Endothelial cell of umbilical vein (primary cell): Measurements from ENCODE around the gene MAG. TPM values are rescaled to one million over a fixed set of nuclear protein-coding genes. Genes with fewer than 3 reads are reported as not detected.

Source experiments
- BruUV-seq: library from RNA; stranded (reverse); fragments of 400-500 nt; replicated peaks from 2 replicates; lab custom pipeline; 2021; lab: Mats Ljungman, UMichigan
- CTCF ChIA-PET: fragments of 300-600, 350-600 bp; sonication (Branson Sonifier 250); formaldehyde crosslinking; loops from one replicate; lab custom pipeline; 2021; ENCODE audit warnings: antibody characterized with exemption, inconsistent platforms; lab: Charles Lee
- POLR2A ChIA-PET: fragments of 300-600, 350-600 bp; sonication (Branson Sonifier 250); formaldehyde crosslinking; loops from one replicate; lab custom pipeline; 2021; ENCODE audit warnings: antibody characterized with exemption, inconsistent platforms; lab: Charles Lee
- DNase-seq: peaks from one replicate; pipeline ENCODE4 v3.0.0-alpha.2; 2011; ENCODE audit warnings: low read depth, low spot score
- FAIRE-seq: peaks from 2 replicates; lab custom pipeline; 2011; peaks lifted over from hg19 to GRCh38; lab: Jason Lieb, UNC
- H2AFZ ChIP-seq: 2 replicates; pipeline ENCODE4 v1.6.0; 2012; ENCODE audit warnings: low read depth, low read length, control low read depth, inconsistent platforms
- H3K27ac ChIP-seq: 2 replicates; pipeline ENCODE4 v1.5.1; 2011; ENCODE audit warnings: low read depth, mild to moderate bottlenecking, control low read depth, low read length, moderate library complexity; ENCODE audit not compliant: insufficient read depth
- H3K27me3 ChIP-seq, 2 experiments: 2 replicates each; pipeline versions ENCODE4 v1.6.0 to v1.6.1; 2011; ENCODE audit warnings: low read length in 2 of 2, mixed read lengths in 1 of 2; ENCODE audit not compliant: control insufficient read depth in 2 of 2, insufficient read depth in 2 of 2
- H3K36me3 ChIP-seq, 2 experiments: 2 replicates in 1 of 2; 3 replicates in 1 of 2; pipeline ENCODE4 v1.5.1; 2011; ENCODE audit warnings: low read length in 2 of 2, mild to moderate bottlenecking in 1 of 2, moderate library complexity in 1 of 2; ENCODE audit not compliant: control insufficient read depth in 2 of 2, insufficient read depth in 2 of 2; ENCODE audit errors: extremely low read depth in 1 of 2
- H3K4me1 ChIP-seq: 3 replicates; pipeline ENCODE4 v1.5.1; 2011; ENCODE audit warnings: mild to moderate bottlenecking, low read length; ENCODE audit not compliant: control insufficient read depth, insufficient read depth; ENCODE audit errors: extremely low read depth
- H3K4me2 ChIP-seq: 2 replicates; pipeline ENCODE4 v1.6.1; 2011; ENCODE audit warnings: low read length, control low read depth, mixed read lengths; ENCODE audit not compliant: insufficient read depth
- H3K4me3 ChIP-seq, 3 experiments: fragments of 200-600 bp in 1 of 3; sonication (generic), shearing (Covaris generic) in 1 of 3; replicated peaks in 1 of 3; 2 replicates each; pipeline ENCODE4 v1.5.1; 2011 to 2016; ENCODE audit warnings: control low read depth in 3 of 3, low read length in 3 of 3, mild to moderate bottlenecking in 2 of 3, inconsistent platforms in 1 of 3, low read depth in 1 of 3, moderate library complexity in 1 of 3; ENCODE audit not compliant: insufficient read depth in 1 of 3
- H3K79me2 ChIP-seq: 2 replicates; pipeline ENCODE4 v1.6.0; 2012; ENCODE audit warnings: low read length, inconsistent platforms; ENCODE audit not compliant: control insufficient read depth, insufficient read depth
- H3K9ac ChIP-seq: replicated peaks from 2 replicates; pipeline ENCODE3; 2011; ENCODE audit warnings: low read length, control low read depth; ENCODE audit not compliant: insufficient read depth; ENCODE audit errors: extremely low read depth
- H3K9me1 ChIP-seq: replicated peaks from 3 replicates; pipeline ENCODE4 v1.6.0; 2011; ENCODE audit warnings: mild to moderate bottlenecking, low read length; ENCODE audit not compliant: control insufficient read depth, insufficient read depth; ENCODE audit errors: extremely low read depth
- H3K9me3 ChIP-seq: replicated peaks from 2 replicates; pipeline ENCODE4 v1.5.1; 2012; ENCODE audit warnings: low read length, inconsistent platforms; ENCODE audit not compliant: control insufficient read depth, insufficient read depth
- H4K20me1 ChIP-seq: replicated peaks from 2 replicates; pipeline ENCODE3; 2011; ENCODE audit warnings: mild to moderate bottlenecking, low read length; ENCODE audit not compliant: control insufficient read depth, insufficient read depth; ENCODE audit errors: extremely low read depth
- EZH2 ChIP-seq: IDR thresholded peaks from 2 replicates; pipeline ENCODE4 v1.6.1; 2012; ENCODE audit warnings: borderline replicate concordance, low read depth, mild to moderate bottlenecking, moderate library complexity, low read length, inconsistent platforms; ENCODE audit not compliant: severe bottlenecking
- FOS ChIP-seq: IDR thresholded peaks from 2 replicates; pipeline ENCODE4 v1.6.1; 2011; ENCODE audit warnings: mild to moderate bottlenecking, low read length, moderate library complexity, borderline replicate concordance; ENCODE audit not compliant: insufficient read depth
- GATA2 ChIP-seq: IDR thresholded peaks from 2 replicates; pipeline ENCODE4 v1.7.0; 2011; ENCODE audit warnings: low read depth, mild to moderate bottlenecking, moderate library complexity, mixed read lengths, low read length; ENCODE audit not compliant: insufficient read length, insufficient read depth
- JUN ChIP-seq: IDR thresholded peaks from 2 replicates; pipeline ENCODE4 v1.6.1; 2011; ENCODE audit warnings: borderline replicate concordance, low read depth; ENCODE audit not compliant: insufficient read length, insufficient read depth
- MYC ChIP-seq: IDR thresholded peaks from one replicate; pipeline ENCODE4 v1.6.1; 2011; ENCODE audit warnings: mild to moderate bottlenecking, low read depth, low read length
- POLR2A ChIP-seq: IDR thresholded peaks from 2 replicates; pipeline ENCODE4 v1.6.1; 2012; ENCODE audit warnings: low read depth, mild to moderate bottlenecking, control low read depth, low read length
- POLR2AphosphoS5 ChIP-seq: IDR thresholded peaks from 2 replicates; pipeline ENCODE4 v1.6.1; 2012; ENCODE audit warnings: low read depth, mild to moderate bottlenecking, control low read depth, low read length, moderate library complexity; ENCODE audit not compliant: insufficient read depth
- dilution Hi-C: fragments of 300-500 bp; cut with MboI; formaldehyde crosslinking; loops from one replicate; pipeline ENCODE4 v1.15.0; 2019; ENCODE audit warnings: low sequenced_read_pairs; ENCODE audit not compliant: extremely low pct_ligation_motif_present
- intact Hi-C: fragments of 100-400 bp; cut with micrococcal nuclease; formaldehyde crosslinking; loops from one replicate; pipeline ENCODE4 v1.10.0; 2022
- polyA plus RNA-seq, 4 experiments: library from polyadenylated mRNA; depleted of rRNA in 3 of 4; stranded (reverse) in 3 of 4; unstranded in 1 of 4; fragments of >200 nt; gene quantifications; 2 replicates each; pipeline versions ENCODE4 v1.2.1 to v1.2.3, GENCODE V29; 2011 to 2012; ENCODE audit warnings: missing spikeins in 1 of 4
- total RNA-seq: library from RNA; stranded (reverse); gene quantifications from 2 replicates; pipeline ENCODE4 v1.2.3, GENCODE V29; 2021
- TF ChIP-seq, protein P1 (sequence below), 2 donors: IDR thresholded peaks; 1 replicate in 1 of 2; 2 replicates in 1 of 2; pipeline ENCODE4 v1.5.1; 2011; ENCODE audit warnings: low read length in 2 of 2, mild to moderate bottlenecking in 2 of 2, moderate library complexity in 2 of 2, control low read depth in 1 of 2, inconsistent platforms in 1 of 2, low read depth in 1 of 2; ENCODE audit not compliant: insufficient read depth in 1 of 2; ENCODE audit errors: extremely low read depth in 1 of 2
- TF ChIP-seq, protein P2 (sequence below): IDR thresholded peaks from 2 replicates; pipeline ENCODE4 v1.6.1; 2011; ENCODE audit not compliant: insufficient read depth, insufficient read length

The MAG gene
- total and polyA plus RNA-seq, 2 donors (not counting 3 experiments of a cell fraction or from before 2014, with no cell fraction given) = not detected

DNA sequence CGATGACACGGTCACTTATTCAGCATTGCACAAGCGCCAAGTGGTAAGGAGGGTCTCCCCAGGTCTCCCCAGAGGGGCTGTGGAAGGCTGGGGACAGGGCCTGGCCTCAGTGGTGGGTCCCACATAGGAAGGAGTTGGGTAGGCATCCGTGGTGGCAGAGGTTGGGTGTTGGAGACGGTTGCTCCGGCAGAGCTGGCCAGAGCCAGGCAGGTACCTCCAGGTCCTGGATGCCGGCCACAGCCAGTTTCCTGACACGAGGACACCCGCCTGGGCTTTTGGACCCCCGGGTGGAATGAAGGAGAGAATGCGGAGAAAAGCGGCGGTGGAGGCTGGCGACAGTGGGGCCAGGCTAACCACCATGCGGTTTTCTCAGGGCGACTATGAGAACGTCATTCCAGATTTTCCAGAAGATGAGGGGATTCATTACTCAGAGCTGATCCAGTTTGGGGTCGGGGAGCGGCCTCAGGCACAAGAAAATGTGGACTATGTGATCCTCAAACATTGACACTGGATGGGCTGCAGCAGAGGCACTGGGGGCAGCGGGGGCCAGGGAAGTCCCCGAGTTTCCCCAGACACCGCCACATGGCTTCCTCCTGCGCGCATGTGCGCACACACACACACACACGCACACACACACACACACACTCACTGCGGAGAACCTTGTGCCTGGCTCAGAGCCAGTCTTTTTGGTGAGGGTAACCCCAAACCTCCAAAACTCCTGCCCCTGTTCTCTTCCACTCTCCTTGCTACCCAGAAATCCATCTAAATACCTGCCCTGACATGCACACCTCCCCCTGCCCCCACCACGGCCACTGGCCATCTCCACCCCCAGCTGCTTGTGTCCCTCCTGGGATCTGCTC is 54.5 kb downstream of the MAG start:
- Histone ChIP-seq H3K4me1 (no peaks in the 10 kb centered on the region), H3K36me3 (no peaks in the 10 kb centered on the region), H2AFZ (no peak overlapping the region), H3K79me2 (no peaks in the 10 kb centered on the region), H3K9ac (no peak overlapping the region), H3K4me3 (no peak overlapping the region), H3K27me3 (no peaks in the 10 kb centered on the region), H4K20me1 (no peaks in the 10 kb centered on the region), H3K9me1 (no peaks in the 10 kb centered on the region), H3K4me2 (no peak overlapping the region), H3K9me3 (no peaks in the 10 kb centered on the region), H3K27ac (no peak overlapping the region)
- CTCF ChIA-PET = no interaction called here
- POLR2A ChIA-PET = no interaction called here
- TF ChIP-seq EZH2 (no peak), FOS (no peak), JUN (no peak), MYC (no peak), POLR2A (no peak), GATA2 (no peak), POLR2AphosphoS5 (no peak)
- TF ChIP-seq, protein P1, sequence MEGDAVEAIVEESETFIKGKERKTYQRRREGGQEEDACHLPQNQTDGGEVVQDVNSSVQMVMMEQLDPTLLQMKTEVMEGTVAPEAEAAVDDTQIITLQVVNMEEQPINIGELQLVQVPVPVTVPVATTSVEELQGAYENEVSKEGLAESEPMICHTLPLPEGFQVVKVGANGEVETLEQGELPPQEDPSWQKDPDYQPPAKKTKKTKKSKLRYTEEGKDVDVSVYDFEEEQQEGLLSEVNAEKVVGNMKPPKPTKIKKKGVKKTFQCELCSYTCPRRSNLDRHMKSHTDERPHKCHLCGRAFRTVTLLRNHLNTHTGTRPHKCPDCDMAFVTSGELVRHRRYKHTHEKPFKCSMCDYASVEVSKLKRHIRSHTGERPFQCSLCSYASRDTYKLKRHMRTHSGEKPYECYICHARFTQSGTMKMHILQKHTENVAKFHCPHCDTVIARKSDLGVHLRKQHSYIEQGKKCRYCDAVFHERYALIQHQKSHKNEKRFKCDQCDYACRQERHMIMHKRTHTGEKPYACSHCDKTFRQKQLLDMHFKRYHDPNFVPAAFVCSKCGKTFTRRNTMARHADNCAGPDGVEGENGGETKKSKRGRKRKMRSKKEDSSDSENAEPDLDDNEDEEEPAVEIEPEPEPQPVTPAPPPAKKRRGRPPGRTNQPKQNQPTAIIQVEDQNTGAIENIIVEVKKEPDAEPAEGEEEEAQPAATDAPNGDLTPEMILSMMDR (IDR thresholded peaks at IDR 0.05; ENCODE audit: extremely low read depth in 1 of 2, insufficient read depth in 1 of 2, low read depth in 1 of 2, low read length in 2 of 2) = no peak
- TF ChIP-seq, protein P2, sequence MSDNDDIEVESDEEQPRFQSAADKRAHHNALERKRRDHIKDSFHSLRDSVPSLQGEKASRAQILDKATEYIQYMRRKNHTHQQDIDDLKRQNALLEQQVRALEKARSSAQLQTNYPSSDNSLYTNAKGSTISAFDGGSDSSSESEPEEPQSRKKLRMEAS = no peak
- no TSS peak for BruUV-seq
- FAIRE-seq (no peak), DNase-seq (no peak)
- intact Hi-C loops (no loop called here), dilution Hi-C loops (no loop called here)
